MM.1S (cell line): ENCODE measurements around the gene RELN.

Experiments
- DNase-seq: peaks from one replicate; pipeline ENCODE4 v3.0.0-alpha.2; 2015
- H2AFZ ChIP-seq: fragments of 300-600 bp; sonication (generic); 2 replicates; pipeline ENCODE4 v1.6.0; 2016; ENCODE audit warnings: antibody characterized with exemption, low read length
- H3F3A ChIP-seq: fragments of 300-600 bp; sonication (generic); 2 replicates; pipeline ENCODE4 v1.6.1; 2016; ENCODE audit warnings: mild to moderate bottlenecking, antibody characterized with exemption, low read length, moderate library complexity, mixed read lengths; ENCODE audit not compliant: insufficient read depth
- H3K27ac ChIP-seq: fragments of 300-600 bp; sonication (generic); 2 replicates; pipeline ENCODE4 v1.5.1; 2016; ENCODE audit warnings: mild to moderate bottlenecking, low read length
- H3K27me3 ChIP-seq: fragments of 300-600 bp; sonication (generic); replicated peaks from 2 replicates; pipeline ENCODE4 v1.6.0; 2016; ENCODE audit warnings: low read length; ENCODE audit not compliant: insufficient read depth
- H3K36me3 ChIP-seq: fragments of 300-600 bp; sonication (generic); replicated peaks from 2 replicates; pipeline ENCODE4 v1.6.1; 2016; ENCODE audit warnings: mild to moderate bottlenecking, low read length, mixed read lengths; ENCODE audit not compliant: insufficient read depth
- H3K4me1 ChIP-seq: fragments of 300-600 bp; sonication (generic); 2 replicates; pipeline ENCODE4 v1.6.1; 2016; ENCODE audit warnings: low read length, mixed read lengths
- H3K4me2 ChIP-seq: fragments of 300-600 bp; sonication (generic); 2 replicates; pipeline ENCODE4 v1.6.0; 2016; ENCODE audit warnings: low read depth, low read length
- H3K4me3 ChIP-seq: fragments of 300-600 bp; sonication (generic); 2 replicates; pipeline ENCODE4 v1.5.1; 2016; ENCODE audit warnings: low read length, mixed read lengths
- H3K79me2 ChIP-seq: fragments of 300-600 bp; sonication (generic); 2 replicates; pipeline ENCODE4 v1.6.1; 2016; ENCODE audit warnings: mixed run types, low read length, mixed read lengths
- H3K9ac ChIP-seq: fragments of 300-600 bp; sonication (generic); 2 replicates; pipeline ENCODE4 v1.6.1; 2016; ENCODE audit warnings: low read length, mixed read lengths
- H3K9me2 ChIP-seq: fragments of 300-600 bp; sonication (generic); replicated peaks from 2 replicates; pipeline ENCODE4 v1.6.1; 2016; ENCODE audit warnings: mild to moderate bottlenecking, low read length, mixed read lengths; ENCODE audit not compliant: insufficient read depth
- H3K9me3 ChIP-seq: fragments of 300-600 bp; sonication (generic); replicated peaks from 2 replicates; pipeline ENCODE4 v1.6.1; 2016; ENCODE audit warnings: mild to moderate bottlenecking, low read length, mixed read lengths; ENCODE audit not compliant: insufficient read depth
- H4K20me1 ChIP-seq: fragments of 300-600 bp; sonication (generic); 2 replicates; pipeline ENCODE4 v1.6.1; 2016; ENCODE audit warnings: mild to moderate bottlenecking, low read length, moderate library complexity, mixed read lengths; ENCODE audit not compliant: insufficient read depth
- CTCF ChIP-seq: fragments of 300-600 bp; sonication (generic); IDR thresholded peaks from 2 replicates; pipeline ENCODE4 v1.5.1; 2016; ENCODE audit warnings: antibody characterized with exemption, low read length, mixed read lengths
- EZH2 ChIP-seq: fragments of 300-600 bp; sonication (generic); optimal IDR thresholded peaks from 2 replicates; pipeline ENCODE3; 2017; ENCODE audit warnings: low read depth, mild to moderate bottlenecking, antibody characterized with exemption, low read length, mixed read lengths
- EZH2phosphoT487 ChIP-seq: fragments of 300-600 bp; sonication (generic); IDR thresholded peaks from 2 replicates; pipeline ENCODE4 v1.6.1; 2018; ENCODE audit warnings: antibody characterized with exemption, low read length

RELN gene

GRCh38 chr7:103447073-103447960 lies 542.1 kb downstream of the RELN start:
- Histone ChIP-seq H3K27ac (no peak overlapping the region), H3K4me2 (no peak overlapping the region), H3K79me2 (no peaks in the 10 kb centered on the region), H3F3A (no peaks in the 10 kb centered on the region), H3K9me3 (no peaks in the 10 kb centered on the region), H2AFZ (no peak overlapping the region), H3K4me3 (no peak overlapping the region), H3K9ac (no peak overlapping the region), H3K36me3 (no peaks in the 10 kb centered on the region), H4K20me1 (no peaks in the 10 kb centered on the region), H3K9me2 (no peaks in the 10 kb centered on the region), H3K27me3 (peaks cover 40% of the 10 kb centered on the region), H3K4me1 (0 out of 2 replicates have a peak, but pooled peaks cover 3% of the 10 kb centered on the region)
- TF ChIP-seq EZH2 (no peak), CTCF (peak; percentile 66), EZH2phosphoT487 (no peak)
- peak; percentile 42 for DNase-seq

- Histone ChIP-seq H3K27me3 (peaks cover 49% of the 10 kb centered on the region), H3K4me1 (0 out of 2 replicates have a peak, but pooled peaks cover 3% of the 10 kb centered on the region), H3K79me2 (no peaks in the 10 kb centered on the region), H3K9me2 (no peaks in the 10 kb centered on the region), H4K20me1 (no peaks in the 10 kb centered on the region), H2AFZ (peak within 1 kb of the TSS; percentile 16; the same call in 1 of the 2 replicates), H3K36me3 (no peaks in the 10 kb centered on the region), H3K9me3 (no peaks in the 10 kb centered on the region), H3K27ac (no peak within 1 kb of the TSS), H3F3A (no peaks in the 10 kb centered on the region), H3K4me3 (peak within 1 kb of the TSS; percentile 56), H3K9ac (no peak within 1 kb of the TSS), H3K4me2 (peak within 1 kb of the TSS; percentile 71)
- peak; percentile 61 for DNase-seq
- TF ChIP-seq EZH2 (no peak), EZH2phosphoT487 (no peak), CTCF (no peak)
Measured at GRCh38 chr7:103446049-103446520, 543.4 kb downstream of the RELN start, which contains the start of gene SLC26A5. SLC26A5 (minus strand) TSS chr7:103446207; CDS start chr7:103421514, 24,693 bp downstream.

GRCh38 chr7:103445228-103446048 lies 544.0 kb downstream of the RELN start:
- H3K27me3 ChIP-seq, result peaks cover 51% of the 10 kb centered on the region
- H3K36me3 ChIP-seq, result no peaks in the 10 kb centered on the region
- H3F3A ChIP-seq, result no peaks in the 10 kb centered on the region
- DNase-seq, result no peak
- no peaks in the 10 kb centered on the region for H3K79me2 ChIP-seq
- H3K9ac ChIP-seq, result no peak overlapping the region
- TF ChIP-seq EZH2phosphoT487 (no peak), EZH2 (no peak), CTCF (no peak)
- peak overlapping the region; percentile 16; the same call in 1 of the 2 replicates for H2AFZ ChIP-seq
- H3K4me2 ChIP-seq, result peak overlapping the region; percentile 71
- H3K9me3 ChIP-seq, result no peaks in the 10 kb centered on the region
- 0 out of 2 replicates have a peak, but pooled peaks cover 3% of the 10 kb centered on the region for H3K4me1 ChIP-seq
- H3K27ac ChIP-seq, result no peak overlapping the region
- H4K20me1 ChIP-seq, result no peaks in the 10 kb centered on the region
- H3K9me2 ChIP-seq, result no peaks in the 10 kb centered on the region
- H3K4me3 ChIP-seq, result peak overlapping the region; percentile 56
